Measurements from ENCODE around the gene MICA.

- TF ChIP-seq CTCF (conservative IDR thresholded peaks at IDR 0.05; ENCODE audit: low read depth, low read length) (no peak), EZH2phosphoT487 (IDR thresholded peaks at IDR 0.05; ENCODE audit: borderline replicate concordance, low read length) (no peak), EZH2 (IDR thresholded peaks at IDR 0.05; ENCODE audit: low read length, unreplicated experiment) (no peak)
These were observed 20.2 kb downstream of the MICA start for GRCh38 chr6:31423550-31423949.
